Measurements from ENCODE around the gene CHRNA7.

- TF ChIP-seq CTCF (IDR thresholded peaks at IDR 0.05; ENCODE audit: insufficient read depth, low read depth, low read length) (no peak), EZH2 (IDR thresholded peaks at IDR 0.05; ENCODE audit: insufficient read depth, low read length) (no peak)
These were observed 67.7 kb downstream of the CHRNA7 start for GRCh38 chr15:32098033-32098432.
